Stimulated activated CD4-positive, alpha-beta T cell treated with anti-CD3 and anti-CD28 coated beads, Interleukin-15, amount 100 ng/mL, for 48 hours (primary cell): ENCODE data around the gene BYSL.

Source experiments
- DNase-seq, 2 donors: peaks; one replicate each; pipeline ENCODE4 v3.0.0-alpha.2; 2020; ENCODE audit warnings: low read depth in 2 of 2

Gene BYSL

GRCh38 chr6:41920921-41921711 lies at the start of gene BYSL, which contains the start of gene MED20:
Gene BYSL, plus strand, starts transcription at chr6:41921499. Its CDS starts 64 bp downstream, at chr6:41921563.
Gene MED20, minus strand, starts transcription at chr6:41921139. Its CDS starts 121 bp downstream, at chr6:41921018.
- peak; percentile 88 to 91 for DNase-seq

GRCh38 chr6:41871691-41872090 lies 49.6 kb upstream of the BYSL start:
- no peak for DNase-seq

GRCh38 chr6:41872147-41872546 lies 49.2 kb upstream of the BYSL start:
- no peak for DNase-seq

GRCh38 chr6:41874741-41875140 lies 46.6 kb upstream of the BYSL start:
- DNase-seq: no peak

GRCh38 chr6:41877051-41877680 lies 44.1 kb upstream of the BYSL start:
- DNase-seq: no peak

GRCh38 chr6:41878246-41878645 lies 43.1 kb upstream of the BYSL start:
- DNase-seq: no peak

GRCh38 chr6:41878961-41879405 lies 42.3 kb upstream of the BYSL start:
- no peak for DNase-seq

- DNase-seq: no peak
These were observed 39.8 kb upstream of the BYSL start for GRCh38 chr6:41881506-41881905.

GRCh38 chr6:41884957-41885356 lies 36.3 kb upstream of the BYSL start:
- no peak for DNase-seq

- DNase-seq: no peak
These were observed 35.4 kb upstream of the BYSL start for GRCh38 chr6:41885930-41886329.

- DNase-seq: no peak
These were observed 34.0 kb upstream of the BYSL start for GRCh38 chr6:41887331-41887751.

GRCh38 chr6:41892921-41893564 lies 28.3 kb upstream of the BYSL start:
- DNase-seq: no peak

- peak in 1 of 2 donors; percentile 22 for DNase-seq
These were observed 26.7 kb upstream of the BYSL start for GRCh38 chr6:41894366-41895299.

GRCh38 chr6:41895300-41896233 lies 25.7 kb upstream of the BYSL start, which contains the start of gene USP49:
Gene USP49, minus strand, starts transcription at chr6:41895375. Its CDS starts 88,392 bp downstream, at chr6:41806983.
- DNase-seq: peak; percentile 82 to 92

- no peak for DNase-seq
These were observed 25.0 kb upstream of the BYSL start for GRCh38 chr6:41896281-41896680.

GRCh38 chr6:41900861-41901260 lies 20.4 kb upstream of the BYSL start:
- no peak for DNase-seq

- DNase-seq: peak; percentile 21 to 54
These were observed 19.3 kb upstream of the BYSL start for GRCh38 chr6:41901882-41902519.

GRCh38 chr6:41909727-41910126 lies 11.6 kb upstream of the BYSL start:
- no peak for DNase-seq

GRCh38 chr6:41914343-41914742 lies 7.0 kb upstream of the BYSL start:
- no peak for DNase-seq
